OCI-LY1 (cell line): ENCODE results near the gene HPCAL1.

Experiments
- H2AFZ ChIP-seq: fragments of 200-600 bp; sonication (generic), shearing (Covaris generic); 2 replicates; pipeline ENCODE4 v1.6.0; 2014; ENCODE audit warnings: antibody characterized with exemption, mild to moderate bottlenecking, low read length
- H3F3A ChIP-seq: fragments of 200-600 bp; sonication (generic), shearing (Covaris generic); 2 replicates; pipeline ENCODE4 v1.6.0; 2014; ENCODE audit warnings: mild to moderate bottlenecking, antibody characterized with exemption, low read length, moderate library complexity; ENCODE audit not compliant: insufficient read depth
- H3K27ac ChIP-seq: fragments of 200-600 bp; sonication (generic); 2 replicates; pipeline ENCODE4 v1.5.1; 2014; ENCODE audit warnings: low read length, mixed run types, mild to moderate bottlenecking, low read depth; ENCODE audit not compliant: poor library complexity, severe bottlenecking
- H3K27me3 ChIP-seq: fragments of 200-600 bp; sonication (generic); 2 replicates; pipeline ENCODE4 v1.6.0; 2014; ENCODE audit warnings: antibody characterized with exemption, mild to moderate bottlenecking, low read length, moderate library complexity; ENCODE audit not compliant: insufficient read depth
- H3K36me3 ChIP-seq: fragments of 200-600 bp; sonication (generic); 2 replicates; pipeline ENCODE4 v1.6.1; 2014; ENCODE audit warnings: mild to moderate bottlenecking, antibody characterized with exemption, low read length, moderate library complexity, mixed read lengths; ENCODE audit not compliant: insufficient read depth
- H3K4me1 ChIP-seq: fragments of 200-600 bp; sonication (generic); 2 replicates; pipeline ENCODE4 v1.5.1; 2014; ENCODE audit warnings: mild to moderate bottlenecking, low read length, moderate library complexity; ENCODE audit not compliant: insufficient read depth, severe bottlenecking
- H3K4me2 ChIP-seq: fragments of 200-600 bp; sonication (generic), shearing (Covaris generic); 2 replicates; pipeline ENCODE4 v1.6.1; 2014; ENCODE audit warnings: low read length
- H3K4me3 ChIP-seq: fragments of 200-600 bp; sonication (generic); 2 replicates; pipeline ENCODE4 v1.5.1; 2014; ENCODE audit warnings: low read length, low read depth, mild to moderate bottlenecking, mixed read lengths; ENCODE audit not compliant: poor library complexity, severe bottlenecking
- H3K79me2 ChIP-seq: fragments of 200-600 bp; shearing (Covaris generic); 2 replicates; pipeline ENCODE4 v1.6.1; 2016; ENCODE audit warnings: mixed run types, low read length, mixed read lengths; ENCODE audit not compliant: insufficient read depth
- H3K9ac ChIP-seq: fragments of 200-600 bp; sonication (generic), shearing (Covaris generic); 2 replicates; pipeline ENCODE4 v1.6.1; 2014; ENCODE audit warnings: mild to moderate bottlenecking, low read length, mixed read lengths
- H3K9me2 ChIP-seq: fragments of 200-600 bp; sonication (generic), shearing (Covaris generic); 2 replicates; pipeline ENCODE4 v1.6.1; 2014; ENCODE audit warnings: low read depth, mild to moderate bottlenecking, low read length, mixed read lengths
- H3K9me3 ChIP-seq: fragments of 200-600 bp; shearing (Covaris generic); 2 replicates; pipeline ENCODE4 v1.6.1; 2014; ENCODE audit warnings: low read length, mixed read lengths
- H4K20me1 ChIP-seq: fragments of 200-600 bp; sonication (generic), shearing (Covaris generic); 2 replicates; pipeline ENCODE4 v1.6.0; 2016; ENCODE audit warnings: mild to moderate bottlenecking, low read length; ENCODE audit not compliant: insufficient read depth
- EZH2 ChIP-seq: fragments of 200-600 bp; sonication (generic), shearing (Covaris generic); IDR thresholded peaks from 2 replicates; pipeline ENCODE4 v1.8.0; 2017; ENCODE audit warnings: borderline replicate concordance, mixed run types, mild to moderate bottlenecking, antibody characterized with exemption, low read length, moderate library complexity, mixed read lengths
- TF ChIP-seq, protein P1 (sequence below): fragments of 200-600 bp; sonication (generic), shearing (Covaris generic); IDR thresholded peaks from 2 replicates; pipeline ENCODE4 v1.5.1; 2017; ENCODE audit warnings: mild to moderate bottlenecking, antibody characterized with exemption, low read length, moderate library complexity, mixed read lengths

HPCAL1 gene

GRCh38 chr2:10362898-10363454 is 60.3 kb downstream of the HPCAL1 start:
- H3K4me1 ChIP-seq, result no peaks in the 10 kb centered on the region
- no peaks in the 10 kb centered on the region for H3F3A ChIP-seq
- H3K27me3 ChIP-seq, result peaks cover 12% of the 10 kb centered on the region; the same call in 1 of the 2 replicates
- no peaks in the 10 kb centered on the region for H3K9me3 ChIP-seq
- H3K9me2 ChIP-seq, result no peaks in the 10 kb centered on the region
- TF ChIP-seq EZH2, result no peak
- TF ChIP-seq, protein P1, sequence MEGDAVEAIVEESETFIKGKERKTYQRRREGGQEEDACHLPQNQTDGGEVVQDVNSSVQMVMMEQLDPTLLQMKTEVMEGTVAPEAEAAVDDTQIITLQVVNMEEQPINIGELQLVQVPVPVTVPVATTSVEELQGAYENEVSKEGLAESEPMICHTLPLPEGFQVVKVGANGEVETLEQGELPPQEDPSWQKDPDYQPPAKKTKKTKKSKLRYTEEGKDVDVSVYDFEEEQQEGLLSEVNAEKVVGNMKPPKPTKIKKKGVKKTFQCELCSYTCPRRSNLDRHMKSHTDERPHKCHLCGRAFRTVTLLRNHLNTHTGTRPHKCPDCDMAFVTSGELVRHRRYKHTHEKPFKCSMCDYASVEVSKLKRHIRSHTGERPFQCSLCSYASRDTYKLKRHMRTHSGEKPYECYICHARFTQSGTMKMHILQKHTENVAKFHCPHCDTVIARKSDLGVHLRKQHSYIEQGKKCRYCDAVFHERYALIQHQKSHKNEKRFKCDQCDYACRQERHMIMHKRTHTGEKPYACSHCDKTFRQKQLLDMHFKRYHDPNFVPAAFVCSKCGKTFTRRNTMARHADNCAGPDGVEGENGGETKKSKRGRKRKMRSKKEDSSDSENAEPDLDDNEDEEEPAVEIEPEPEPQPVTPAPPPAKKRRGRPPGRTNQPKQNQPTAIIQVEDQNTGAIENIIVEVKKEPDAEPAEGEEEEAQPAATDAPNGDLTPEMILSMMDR, result no peak
- no peaks in the 10 kb centered on the region for H3K36me3 ChIP-seq
- H3K27ac ChIP-seq, result no peak overlapping the region
- no peak overlapping the region for H3K4me3 ChIP-seq
- H3K4me2 ChIP-seq, result no peak overlapping the region
- no peak overlapping the region for H2AFZ ChIP-seq
- no peaks in the 10 kb centered on the region for H3K79me2 ChIP-seq
- H3K9ac ChIP-seq, result no peak overlapping the region
- H4K20me1 ChIP-seq, result no peaks in the 10 kb centered on the region

GRCh38 chr2:10363861-10364610 is 61.3 kb downstream of the HPCAL1 start:
- TF ChIP-seq, protein P1, result no peak
- no peak for TF ChIP-seq EZH2
- H4K20me1 ChIP-seq, result no peaks in the 10 kb centered on the region
- H2AFZ ChIP-seq, result no peak overlapping the region
- H3K79me2 ChIP-seq, result no peaks in the 10 kb centered on the region
- no peak overlapping the region for H3K4me3 ChIP-seq
- peaks cover 4% of the 10 kb centered on the region; the same call in 1 of the 2 replicates for H3K27me3 ChIP-seq
- no peak overlapping the region for H3K4me2 ChIP-seq
- no peaks in the 10 kb centered on the region for H3K9me3 ChIP-seq
- no peaks in the 10 kb centered on the region for H3K36me3 ChIP-seq
- H3K9ac ChIP-seq, result no peak overlapping the region
- H3K9me2 ChIP-seq, result no peaks in the 10 kb centered on the region
- no peaks in the 10 kb centered on the region for H3F3A ChIP-seq
- H3K4me1 ChIP-seq, result no peaks in the 10 kb centered on the region
- no peak overlapping the region for H3K27ac ChIP-seq

DNA sequence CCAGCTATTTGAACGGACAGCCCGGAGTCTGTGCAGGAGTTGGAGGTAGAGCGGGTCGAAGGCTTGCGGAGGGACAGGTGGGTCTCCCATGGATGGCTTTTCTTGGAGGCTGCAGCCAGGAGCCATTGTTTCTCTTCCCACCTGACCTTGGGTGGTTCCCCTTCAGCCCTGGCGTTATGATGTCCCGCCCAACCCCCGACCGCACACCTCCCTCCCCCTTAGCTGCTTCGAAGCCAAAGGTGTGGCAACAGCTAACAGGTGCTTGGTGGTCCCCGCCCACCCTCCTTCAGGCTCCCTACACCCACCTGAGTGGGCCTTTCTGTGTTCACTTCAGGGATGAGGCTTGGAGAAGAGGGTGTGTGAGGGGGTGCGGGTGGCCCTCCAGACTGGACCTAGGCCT is 62.7 kb downstream of the HPCAL1 start:
- Histone ChIP-seq H3K79me2 (no peaks in the 10 kb centered on the region), H2AFZ (no peak overlapping the region), H4K20me1 (no peaks in the 10 kb centered on the region)

More for the DNA sequence above, 62.7 kb downstream of the HPCAL1 start:
- no peak overlapping the region for H3K9ac ChIP-seq
- TF ChIP-seq, protein P1, result no peak
- no peak for TF ChIP-seq EZH2
- H3K4me2 ChIP-seq, result no peak overlapping the region
- H3K9me2 ChIP-seq, result no peaks in the 10 kb centered on the region
- H3K27ac ChIP-seq, result no peak overlapping the region
- no peaks in the 10 kb centered on the region for H3K36me3 ChIP-seq
- no peak overlapping the region for H3K4me3 ChIP-seq
- H3K4me1 ChIP-seq, result no peaks in the 10 kb centered on the region
- no peaks in the 10 kb centered on the region for H3F3A ChIP-seq
- H3K9me3 ChIP-seq, result no peaks in the 10 kb centered on the region
- peaks cover 6% of the 10 kb centered on the region; the same call in 1 of the 2 replicates for H3K27me3 ChIP-seq
